ENCODE results near the gene DSCAML1. TPM values are rescaled to one million over a fixed set of nuclear protein-coding genes. Genes with fewer than 3 reads are reported as not detected.

The DSCAML1 gene
- total and polyA plus RNA-seq, 9 of the 15 experiments (the other 6 are each of a cell fraction or from before 2014, with no cell fraction given) = not detected

DNA sequence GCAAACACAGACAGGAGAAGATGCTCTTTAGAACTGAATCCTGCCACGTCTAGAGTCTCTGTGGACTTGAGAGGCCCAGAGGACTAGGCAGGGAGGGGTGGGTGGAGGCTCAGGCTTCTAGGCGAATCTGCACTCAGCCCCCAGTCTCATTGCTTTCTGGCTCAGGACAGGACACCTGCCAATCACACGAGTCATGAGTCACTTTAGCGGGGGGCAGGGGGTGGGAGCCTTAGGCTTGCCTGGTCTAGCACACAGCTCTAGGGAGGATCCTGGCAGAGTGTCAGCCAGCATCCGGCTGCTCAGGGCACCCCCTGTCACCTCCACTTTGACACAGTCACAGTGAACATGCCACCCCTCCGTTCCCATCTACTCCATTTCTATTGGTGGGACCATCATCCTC is 301.7 kb downstream of the DSCAML1 start:
- H3K4me2 ChIP-seq (ENCODE audit: insufficient read depth, low read length) = no peak overlapping the region

More for the DNA sequence above, 301.7 kb downstream of the DSCAML1 start:
- H3K27me3 ChIP-seq (ENCODE audit: control insufficient read depth in 2 of 2, insufficient read depth in 2 of 2, low read length in 2 of 2) = peaks cover 19 to 67% of the 10 kb centered on the region in 2 experiments; a peak in 4 of 5 replicates
- H3K79me2 ChIP-seq (ENCODE audit: control insufficient read depth, insufficient read depth, low read length) = no peaks in the 10 kb centered on the region
- no peak overlapping the region for H3K4me3 ChIP-seq
- WGBS (ENCODE audit: insufficient coverage, low coverage, missing lambda C conversion rate) = 0% methylated on average over 6 of the region's 6 CpGs
- no peak for DNase-seq (ENCODE audit: extremely low read depth in 1 of 4, low spot score in 3 of 4)
- CTCF ChIA-PET (ENCODE audit: low intra/inter-chr PET ratio) = no interaction called here
- no TSS peak for BruUV-seq (replicated peaks)
- no peak for TF ChIP-seq CSDE1 (IDR thresholded peaks at IDR 0.05)
- TF ChIP-seq ETV1 (tag; conservative IDR thresholded peaks at IDR 0.05; ENCODE audit: low read depth) = no peak
- TF ChIP-seq, protein P1, sequence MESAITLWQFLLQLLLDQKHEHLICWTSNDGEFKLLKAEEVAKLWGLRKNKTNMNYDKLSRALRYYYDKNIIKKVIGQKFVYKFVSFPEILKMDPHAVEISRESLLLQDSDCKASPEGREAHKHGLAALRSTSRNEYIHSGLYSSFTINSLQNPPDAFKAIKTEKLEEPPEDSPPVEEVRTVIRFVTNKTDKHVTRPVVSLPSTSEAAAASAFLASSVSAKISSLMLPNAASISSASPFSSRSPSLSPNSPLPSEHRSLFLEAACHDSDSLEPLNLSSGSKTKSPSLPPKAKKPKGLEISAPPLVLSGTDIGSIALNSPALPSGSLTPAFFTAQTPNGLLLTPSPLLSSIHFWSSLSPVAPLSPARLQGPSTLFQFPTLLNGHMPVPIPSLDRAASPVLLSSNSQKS (CRISPR knock-in tag; IDR thresholded peaks at IDR 0.05) = no peak
- TF ChIP-seq PCBP1 (IDR thresholded peaks at IDR 0.05; ENCODE audit: low read depth, low read length, poor library complexity, severe bottlenecking) = no peak
- no peak for TF ChIP-seq FIP1L1 (IDR thresholded peaks at IDR 0.05; ENCODE audit: low read depth, low read length, poor library complexity, severe bottlenecking)
- no peak for TF ChIP-seq ZEB2 (IDR thresholded peaks at IDR 0.05)
- no peak for TF ChIP-seq MTA2 (IDR thresholded peaks at IDR 0.05; ENCODE audit: low read depth)
- no peak for TF ChIP-seq BDP1 (IDR thresholded peaks at IDR 0.05; ENCODE audit: insufficient read depth, insufficient read length)
- TF ChIP-seq ZNF830 (CRISPR knock-in tag; IDR thresholded peaks at IDR 0.05) = no peak
- no peak for TF ChIP-seq MTF1 (CRISPR knock-in tag; IDR thresholded peaks at IDR 0.05; ENCODE audit: borderline replicate concordance)
- TF ChIP-seq ARID1B (IDR thresholded peaks at IDR 0.05) = no peak
- TF ChIP-seq NFIC (IDR thresholded peaks at IDR 0.05) = no peak
- no peak for TF ChIP-seq PPARD (CRISPR knock-in tag; IDR thresholded peaks at IDR 0.05)
- TF ChIP-seq, protein P2, sequence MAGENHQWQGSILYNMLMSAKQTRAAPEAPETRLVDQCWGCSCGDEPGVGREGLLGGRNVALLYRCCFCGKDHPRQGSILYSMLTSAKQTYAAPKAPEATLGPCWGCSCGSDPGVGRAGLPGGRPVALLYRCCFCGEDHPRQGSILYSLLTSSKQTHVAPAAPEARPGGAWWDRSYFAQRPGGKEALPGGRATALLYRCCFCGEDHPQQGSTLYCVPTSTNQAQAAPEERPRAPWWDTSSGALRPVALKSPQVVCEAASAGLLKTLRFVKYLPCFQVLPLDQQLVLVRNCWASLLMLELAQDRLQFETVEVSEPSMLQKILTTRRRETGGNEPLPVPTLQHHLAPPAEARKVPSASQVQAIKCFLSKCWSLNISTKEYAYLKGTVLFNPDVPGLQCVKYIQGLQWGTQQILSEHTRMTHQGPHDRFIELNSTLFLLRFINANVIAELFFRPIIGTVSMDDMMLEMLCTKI (IDR thresholded peaks at IDR 0.05; ENCODE audit: partially characterized antibody) = no peak
- H3K9me1 ChIP-seq (ENCODE audit: control insufficient read depth, insufficient read depth, low read length) = peaks cover 8% of the 10 kb centered on the region
- no peak overlapping the region for H3K27ac ChIP-seq (ENCODE audit: extremely low read depth, low read depth, low read length)
- no peaks in the 10 kb centered on the region for H3K9me3 ChIP-seq (replicated peaks; ENCODE audit: control insufficient read depth, insufficient read depth, low read depth, low read length)
- intact Hi-C loops (cut with micrococcal nuclease) = no loop called here
- no peaks in the 10 kb centered on the region for H3K36me3 ChIP-seq (ENCODE audit: control insufficient read depth, insufficient read depth, low read length)
- H2AFZ ChIP-seq (ENCODE audit: low read depth, low read length) = no peak overlapping the region
- in situ Hi-C loops (cut with MboI) = no loop called here
- H3K9ac ChIP-seq (ENCODE audit: insufficient read depth in 1 of 2, low read depth in 2 of 2, low read length in 2 of 2) = no peak overlapping the region
- no peak for FAIRE-seq
- H4K20me1 ChIP-seq (replicated peaks; ENCODE audit: control insufficient read depth, insufficient read depth, low read length) = 0 out of 2 replicates have a peak, but pooled peaks cover 6% of the 10 kb centered on the region
- H3K4me1 ChIP-seq (replicated peaks in 1 of 2; ENCODE audit: control insufficient read depth in 2 of 2, insufficient read depth in 2 of 2, low read length in 2 of 2) = peaks cover 0 to 5% of the 10 kb centered on the region in 2 experiments; a peak in 1 of 5 replicates
- ATAC-seq = no peak
- POLR2A ChIA-PET = interaction anchor here (0.8 to 0.9 kb wide), 2 partner anchors 10 to 13 kb away, joined by 3 read pairs; no protein-coding TSS in a partner anchor

Data from K562 (cell line).